Pancreas (tissue), 10 donors: ENCODE results near the gene AZIN2. TPM values are rescaled to one million over a fixed set of nuclear protein-coding genes. Genes with fewer than 3 reads are reported as not detected.

Source experiments
- ATAC-seq, 4 donors: fragments of 200-7000 bp; cut with Tn5 transposase; one replicate each; pipeline versions ENCODE4 v1.8.0 to v1.9.1; 2020; ENCODE audit warnings: mild to moderate bottlenecking in 4 of 4, moderate library complexity in 4 of 4
- DNase-seq, 6 donors: peaks; one replicate each; pipeline ENCODE4 v3.0.0-alpha.2; 2020
- FAIRE-seq: peaks from 2 replicates; lab custom pipeline; 2012; peaks lifted over from hg19 to GRCh38; lab: Jason Lieb, UNC
- H3K27ac ChIP-seq, 4 donors: fragments of 200-600 bp; sonication (generic); 1 replicate in 3 of 4; 2 replicates in 1 of 4; pipeline versions ENCODE4 v1.5.0 to v1.8.0; 2020
- H3K27me3 ChIP-seq, 4 donors: fragments of 200-600 bp; one replicate each; pipeline ENCODE4 v1.8.0; 2021
- H3K36me3 ChIP-seq, 3 donors: fragments of 200-600 bp; sonication (generic) in 1 of 3; one replicate each; pipeline versions ENCODE4 v1.5.0 to v1.8.0; 2020 to 2021
- H3K4me1 ChIP-seq, 3 donors: fragments of 200-600 bp; one replicate each; pipeline ENCODE4 v1.8.0; 2021
- H3K4me3 ChIP-seq, 4 donors: fragments of 200-600 bp; sonication (generic) in 2 of 4; one replicate each; pipeline versions ENCODE4 v1.5.0 to v1.8.0; 2020 to 2021
- H3K9me3 ChIP-seq, 4 donors: fragments of 200-600 bp; one replicate each; pipeline ENCODE4 v1.8.0; 2021
- CTCF ChIP-seq, 4 donors: fragments of 200-600 bp; sonication (generic) in 3 of 4; IDR thresholded peaks; one replicate each; pipeline versions ENCODE4 v1.5.0 to v1.8.0; 2021; ENCODE audit warnings: antibody characterized with exemption in 4 of 4
- WGBS, 2 donors: extraction: QIAGEN DNeasy Blood & Tissue Kit; methylation state at CpG; one replicate each; pipeline ENCODE4 v1.1.7; 2013; 5-methylcytosine and 5-hydroxymethylcytosine counted together
- intact Hi-C, 3 donors: fragments of 100-400 bp; cut with DNase I; formaldehyde crosslinking; loops; one replicate each; pipeline versions ENCODE4 v1.11.1 to v1.14.2; 2022
- polyA plus RNA-seq, 2 donors: library from polyadenylated mRNA; stranded (reverse); fragments of 200-250 nt; gene quantifications; one replicate each; pipeline ENCODE4 v1.2.3, GENCODE V29; 2013
- total RNA-seq, 6 donors: library from RNA; stranded (reverse); fragmentation: NEBNext Ultra II Directional in 4 of 6; extraction: Animal tissue kit (Norgen Biotek cat#: 25700) in 4 of 6; gene quantifications; one replicate each; pipeline versions ENCODE4 v1.2.1 to v1.2.4, GENCODE V29; 2021 to 2023
- donor health status: healthy with polysubstance abuse.
- donor health status: DM: no; HTN: no; CAD: no; lungs with moderate emphysema.
- donor health status: DM: no; HTN: no; CAD: no.
- donor health status: control.
- donor health status: control.
- donor health status: Bipolar disorder and iron deficiency.
- donor health status: DM: yes; HTN: yes; CAD: no.
- donor health status: DM: no; HTN: no; CAD: no.
- donor health status: DM: no; HTN: no; CAD: no.
- donor health status: DM: yes; HTN: yes; CAD: no.

Gene AZIN2
- total and polyA plus RNA-seq, 8 donors = 1.2 to 5.0 (median 2.4) TPM

- no peak for DNase-seq
- WGBS, 2 donors = 74 to 78% methylated on average over 9 of the region's 9 CpGs
These were observed 7.4 kb downstream of the AZIN2 start for GRCh38 chr1:33088119-33088906.

GRCh38 chr1:33089457-33089856 lies 8.5 kb downstream of the AZIN2 start:
- H3K4me3 ChIP-seq = no peak overlapping the region
- no peak for ATAC-seq
- no peak for TF ChIP-seq CTCF (IDR thresholded peaks at IDR 0.05)
- no peaks in the 10 kb centered on the region for H3K36me3 ChIP-seq
- no peaks in the 10 kb centered on the region for H3K4me1 ChIP-seq
- intact Hi-C loops = no loop called here
- DNase-seq = no peak
- no peak for FAIRE-seq
- WGBS, 2 donors = 61 to 71% methylated on average over 2 of the region's 2 CpGs
- no peaks in the 10 kb centered on the region for H3K9me3 ChIP-seq
- H3K27me3 ChIP-seq = no peaks in the 10 kb centered on the region
- no peak overlapping the region for H3K27ac ChIP-seq

More at GRCh38 chr1:33088119-33088906, 7.4 kb downstream of the AZIN2 start:
- no peaks in the 10 kb centered on the region for H3K9me3 ChIP-seq
- no peaks in the 10 kb centered on the region for H3K36me3 ChIP-seq
- ATAC-seq (peak in 1 of 4 donors; percentile 12), FAIRE-seq (no peak)
- no peak overlapping the region for H3K27ac ChIP-seq
- intact Hi-C loops = no loop called here
- H3K4me3 ChIP-seq = no peak overlapping the region
- no peak for TF ChIP-seq CTCF (IDR thresholded peaks at IDR 0.05)
- no peaks in the 10 kb centered on the region for H3K27me3 ChIP-seq
- H3K4me1 ChIP-seq = no peaks in the 10 kb centered on the region

- Histone ChIP-seq H3K27me3 (no peaks in the 10 kb centered on the region), H3K27ac (no peak overlapping the region), H3K4me3 (no peak overlapping the region), H3K36me3 (no peaks in the 10 kb centered on the region), H3K4me1 (no peaks in the 10 kb centered on the region), H3K9me3 (no peaks in the 10 kb centered on the region)
- WGBS, 2 donors = 87% methylated on average over 10 of the region's 10 CpGs
- DNase-seq = no peak
- ATAC-seq = no peak
- intact Hi-C loops = loop anchor here in 1 of 3 donors (10.0 kb wide), 1 partner anchor 372 kb away; no protein-coding TSS in a partner anchor
- TF ChIP-seq CTCF (IDR thresholded peaks at IDR 0.05) = no peak
- FAIRE-seq = no peak
These were observed 11.5 kb downstream of the AZIN2 start for GRCh38 chr1:33092438-33092837.

- ATAC-seq (no peak), DNase-seq (no peak), FAIRE-seq (no peak)
- 88 to 93% methylated on average over 5 of the region's 5 CpGs for whole genome bisulfite sequencing, 2 donors
- no peak overlapping the region for H3K4me3 ChIP-seq
- no peaks in the 10 kb centered on the region for H3K27me3 ChIP-seq
- no peaks in the 10 kb centered on the region for H3K36me3 ChIP-seq
- H3K9me3 ChIP-seq = no peaks in the 10 kb centered on the region
- intact Hi-C loops = loop anchor here in 1 of 3 donors (10.0 kb wide), 1 partner anchor 372 kb away; no protein-coding TSS in a partner anchor
- no peaks in the 10 kb centered on the region for H3K4me1 ChIP-seq
- H3K27ac ChIP-seq = no peak overlapping the region
- no peak for TF ChIP-seq CTCF (IDR thresholded peaks at IDR 0.05)
These were observed 12.1 kb downstream of the AZIN2 start for GRCh38 chr1:33093004-33093403.

GRCh38 chr1:33094486-33094885 lies 13.5 kb downstream of the AZIN2 start:
- peak in 1 of 4 donors; percentile 6 for ATAC-seq
- intact Hi-C loops = loop anchor here in 1 of 3 donors (10.0 kb wide), 1 partner anchor 370 kb away; no protein-coding TSS in a partner anchor
- no peak for FAIRE-seq

More at GRCh38 chr1:33094486-33094885, 13.5 kb downstream of the AZIN2 start:
- H3K27me3 ChIP-seq = no peaks in the 10 kb centered on the region
- H3K27ac ChIP-seq = no peak overlapping the region
- no peaks in the 10 kb centered on the region for H3K36me3 ChIP-seq
- H3K9me3 ChIP-seq = no peaks in the 10 kb centered on the region
- H3K4me1 ChIP-seq = no peaks in the 10 kb centered on the region
- DNase-seq = no peak
- H3K4me3 ChIP-seq = no peak overlapping the region
- WGBS, 2 donors = 87 to 92% methylated on average over 11 of the region's 11 CpGs
- no peak for TF ChIP-seq CTCF (IDR thresholded peaks at IDR 0.05)
